ENCODE data around the gene EIF6.
"Not testable (repeated sequence)": the region's sequence is repeated elsewhere in the genome, so short reads cannot be mapped to it uniquely, and the experiment has no call there.

Gene EIF6

DNA sequence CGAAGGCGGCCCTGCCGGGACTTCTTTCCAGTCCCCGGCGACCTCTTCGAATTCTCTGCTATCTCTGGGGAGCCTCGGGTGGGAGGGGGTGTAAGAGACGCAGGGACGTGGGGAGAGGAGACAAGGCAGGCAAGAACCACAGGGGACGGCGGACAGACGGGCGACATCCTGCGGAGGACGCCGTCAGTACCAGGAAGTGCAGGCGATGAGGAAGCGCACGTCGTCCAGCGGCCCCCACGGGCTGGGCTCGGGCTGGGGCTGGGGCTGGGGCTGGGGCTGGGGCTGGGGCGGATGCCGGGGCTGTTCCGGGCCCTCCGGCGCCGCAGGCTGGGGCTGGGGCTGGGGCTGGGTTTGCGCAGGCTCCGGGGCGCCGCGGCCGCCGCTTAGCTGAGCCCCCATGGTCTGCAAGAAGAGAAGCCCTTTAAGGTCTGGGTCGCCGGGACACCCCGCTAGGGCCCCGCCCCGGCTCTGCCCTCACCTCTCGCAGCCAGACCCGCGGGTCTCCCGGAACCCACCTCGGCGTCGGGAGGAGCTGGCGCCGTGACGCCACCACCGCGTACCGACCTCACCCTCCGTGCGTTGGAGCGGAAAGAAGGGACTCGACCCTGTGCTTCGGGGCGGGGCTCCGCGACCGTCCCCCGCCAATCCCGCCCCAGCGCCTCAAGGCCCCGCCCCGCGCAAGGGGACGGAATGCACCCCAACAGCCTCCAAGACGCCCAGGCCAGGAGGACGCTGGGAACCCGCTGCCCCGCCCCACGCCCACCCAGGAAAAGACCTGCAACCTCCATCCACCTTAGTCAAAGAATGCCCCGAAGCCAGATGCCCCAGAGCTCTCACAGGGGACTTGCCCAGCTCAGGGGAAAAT lies 6.8 kb downstream of the EIF6 start, which contains the start of gene MMP24OS:
TSS of gene MMP24OS (minus strand) at position 592 of the 865 bp plus-strand sequence. CDS start at position 399, 193 bp downstream.
- peak; percentile 96 for DNase-seq (ENCODE audit: low read depth)

GRCh38 chr20:35277127-35277526 lies 7.4 kb downstream of the EIF6 start:
- DNase-seq (ENCODE audit: low read depth), result no peak

GRCh38 chr20:35276408-35276807 lies 8.2 kb downstream of the EIF6 start:
- DNase-seq (ENCODE audit: low read depth), result no peak

GRCh38 chr20:35275741-35276251 lies 8.8 kb downstream of the EIF6 start:
- DNase-seq (ENCODE audit: low read depth), result no peak

- no peak for DNase-seq (ENCODE audit: low read depth)
These were observed 10.1 kb downstream of the EIF6 start for GRCh38 chr20:35274172-35275092.

DNA sequence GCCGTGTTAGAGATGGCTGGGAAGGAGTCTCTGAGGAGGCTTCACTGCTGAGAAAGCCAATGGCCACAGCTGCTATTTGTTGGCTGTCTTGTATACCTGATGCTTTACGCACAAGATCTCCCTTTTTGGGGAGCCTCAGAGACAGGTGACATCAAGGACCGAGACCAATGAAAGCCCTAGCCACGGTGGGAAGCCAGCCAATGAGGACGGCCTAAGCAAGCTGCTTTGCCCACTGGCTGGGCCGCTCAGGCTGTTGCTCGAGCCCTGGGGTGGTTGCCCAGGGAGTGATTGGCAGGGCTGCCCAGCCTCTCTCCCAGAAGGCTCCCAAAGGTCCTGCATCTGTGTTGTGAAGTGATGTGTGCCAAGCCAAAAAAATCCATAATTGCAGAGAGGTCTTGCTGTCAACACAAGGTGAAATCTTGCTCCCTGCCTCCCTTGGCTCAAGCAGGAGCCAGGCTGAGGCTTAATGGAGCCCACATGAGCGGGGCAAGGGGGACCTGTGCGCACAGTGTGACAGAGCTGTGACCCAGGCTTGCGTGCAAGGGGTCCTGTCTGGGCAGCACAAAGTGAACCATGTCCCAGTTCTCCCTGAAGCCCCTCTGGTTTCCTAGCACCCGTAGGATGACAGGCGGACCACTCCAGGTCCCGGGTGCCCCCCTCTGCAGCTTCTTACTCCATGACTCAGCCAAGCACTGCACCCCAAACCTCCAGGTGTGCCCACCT lies 11.0 kb downstream of the EIF6 start:
- DNase-seq (ENCODE audit: low read depth), result no peak

GRCh38 chr20:35271904-35272303 lies 12.7 kb downstream of the EIF6 start:
- peak; percentile 69 for DNase-seq (ENCODE audit: low read depth)

GRCh38 chr20:35271073-35271882 lies 13.3 kb downstream of the EIF6 start:
- no peak for DNase-seq (ENCODE audit: low read depth)

DNA sequence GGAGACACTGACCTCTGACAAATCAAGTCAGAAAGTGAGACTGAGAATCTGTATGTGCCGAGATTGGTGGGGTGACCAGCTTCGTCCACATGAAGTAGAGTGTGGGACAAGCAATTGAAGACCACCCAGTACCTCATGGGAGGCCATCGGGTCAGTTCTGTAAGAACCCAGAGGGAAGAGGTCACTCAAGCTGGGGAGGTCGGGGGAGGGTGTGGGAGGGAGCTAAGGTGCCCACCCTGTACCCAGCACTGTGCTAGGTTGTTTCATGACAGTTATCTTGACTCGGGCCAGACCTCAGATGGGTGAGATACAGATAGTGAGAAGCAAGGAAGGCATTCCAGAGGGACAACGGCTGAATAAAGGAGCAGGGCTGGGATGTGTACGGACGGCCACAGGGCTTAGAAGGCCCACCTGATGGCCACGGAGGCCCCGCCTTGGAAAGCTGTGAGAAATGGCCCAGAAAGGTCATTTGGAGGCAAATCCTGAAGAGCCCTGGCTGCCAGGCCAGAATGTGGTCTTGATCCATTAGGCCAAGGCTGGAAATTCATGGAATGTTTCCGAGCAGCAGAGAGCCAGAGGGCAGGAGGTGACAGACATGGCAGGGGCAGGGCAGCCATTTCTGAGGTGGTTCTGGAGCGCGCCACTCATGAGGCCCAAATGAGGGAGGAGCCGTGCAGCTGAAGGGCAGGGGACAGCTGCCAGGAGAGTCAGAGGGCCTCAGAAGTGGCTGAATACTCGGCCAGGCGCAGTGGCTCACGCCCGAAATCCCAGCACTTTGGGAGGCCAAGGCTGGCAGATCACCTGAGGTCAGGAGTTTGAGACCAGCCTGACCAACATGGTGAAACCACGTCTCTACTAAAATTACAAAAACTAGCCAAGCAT lies 14.3 kb downstream of the EIF6 start:
- no peak for DNase-seq (ENCODE audit: low read depth)

- DNase-seq (ENCODE audit: low read depth), result peak; percentile 82
These were observed 15.4 kb downstream of the EIF6 start for GRCh38 chr20:35269055-35269781.

DNA sequence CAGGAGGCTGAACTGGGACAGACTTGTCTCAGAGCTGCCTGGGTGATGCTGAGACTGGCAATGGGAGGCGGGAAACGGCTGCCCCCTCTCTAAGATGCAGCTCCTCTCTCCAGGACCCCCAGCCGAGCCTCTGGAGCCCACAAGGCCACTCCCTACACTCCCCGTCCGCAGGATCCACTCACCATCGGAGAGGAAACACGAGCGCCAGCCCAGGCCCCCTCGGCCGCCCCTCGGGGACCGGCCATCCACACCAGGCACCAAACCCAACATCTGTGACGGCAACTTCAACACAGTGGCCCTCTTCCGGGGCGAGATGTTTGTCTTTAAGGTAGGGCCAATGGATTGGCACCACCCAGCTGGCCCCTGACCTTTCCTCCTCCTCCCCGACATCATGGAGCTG lies 17.5 kb downstream of the EIF6 start:
- no peak for DNase-seq (ENCODE audit: low read depth)

DNA sequence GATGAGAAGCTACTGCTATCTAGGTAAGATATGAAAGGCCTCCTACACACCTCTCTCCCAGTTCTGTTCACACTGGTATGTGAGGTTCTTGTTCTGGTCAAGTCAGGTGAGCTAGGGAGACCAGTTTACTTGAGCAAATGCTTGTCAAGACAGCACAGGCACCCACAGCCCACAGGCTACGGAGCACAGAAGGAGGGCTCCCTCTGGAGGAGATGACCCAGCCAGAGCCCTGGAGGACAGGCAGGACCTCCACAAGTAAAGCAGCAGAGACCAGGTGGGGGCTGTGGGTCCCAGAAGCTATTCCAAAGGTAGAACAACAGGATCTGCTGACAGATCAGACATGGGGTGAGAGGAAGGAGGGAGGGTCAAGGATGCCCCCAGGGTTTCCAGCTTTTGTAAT lies 19.8 kb downstream of the EIF6 start:
- DNase-seq (ENCODE audit: low read depth), result peak; percentile 59

GRCh38 chr20:35263532-35264341 lies 20.8 kb downstream of the EIF6 start:
- no peak for DNase-seq (ENCODE audit: low read depth)

DNA sequence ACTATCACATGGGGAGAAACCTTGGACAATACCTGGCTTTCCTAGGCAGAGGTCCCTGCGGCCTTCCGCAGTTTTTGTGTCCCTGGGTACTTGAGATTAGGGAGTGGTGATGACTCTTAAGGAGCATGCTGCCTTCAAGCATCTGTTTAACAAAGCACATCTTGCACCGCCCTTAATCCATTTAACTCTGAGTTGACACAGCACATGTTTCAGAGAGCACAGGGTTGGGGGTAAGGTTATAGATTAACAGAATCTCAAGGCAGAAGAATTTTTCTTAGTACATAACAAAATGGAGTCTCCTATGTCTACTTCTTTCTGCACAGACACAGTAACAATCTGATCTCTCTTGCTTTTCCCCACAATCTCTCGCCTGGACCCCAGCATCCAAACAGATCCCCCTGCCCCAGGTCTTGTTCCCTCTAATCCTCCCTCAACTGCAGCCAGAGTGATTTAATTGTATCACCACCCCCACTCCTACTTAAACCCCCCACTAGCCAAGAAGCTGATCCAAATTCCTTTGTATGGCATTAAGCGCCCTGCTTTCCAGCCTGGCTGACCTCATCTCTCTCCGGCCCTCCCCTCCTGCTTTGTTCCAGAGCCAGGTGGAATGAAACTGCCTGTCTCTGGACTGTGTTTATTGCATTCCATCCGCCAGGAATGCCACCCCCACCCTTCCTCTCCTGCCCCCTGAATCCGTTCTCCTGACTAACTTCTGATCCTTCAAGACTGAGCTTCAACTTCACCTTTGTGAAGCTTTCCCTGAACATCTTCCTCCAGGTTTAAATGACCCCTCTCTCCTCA lies 21.6 kb downstream of the EIF6 start:
- DNase-seq (ENCODE audit: low read depth), result peak; percentile 72

DNA sequence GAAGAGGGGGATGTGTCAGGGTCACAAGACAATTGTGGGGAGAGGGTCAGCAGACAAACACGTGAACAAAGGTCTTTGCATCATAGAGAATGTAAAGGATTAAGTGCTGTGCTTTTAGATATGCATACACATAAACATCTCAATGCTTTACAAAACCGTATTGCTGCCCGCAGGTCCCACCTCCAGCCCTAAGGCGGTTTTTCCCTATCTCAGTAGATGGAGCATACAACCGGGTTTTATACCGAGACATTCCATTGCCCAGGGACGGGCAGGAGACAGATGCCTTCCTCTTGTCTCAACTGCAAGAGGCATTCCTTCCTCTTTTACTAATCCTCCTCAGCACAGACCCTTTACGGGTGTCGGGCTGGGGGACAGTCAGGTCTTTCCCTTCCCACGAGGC lies 22.3 kb downstream of the EIF6 start:
- DNase-seq (ENCODE audit: low read depth), result not testable (repeated sequence)

- no peak for DNase-seq (ENCODE audit: low read depth)
These were observed 24.1 kb downstream of the EIF6 start for GRCh38 chr20:35260426-35260825.

DNA sequence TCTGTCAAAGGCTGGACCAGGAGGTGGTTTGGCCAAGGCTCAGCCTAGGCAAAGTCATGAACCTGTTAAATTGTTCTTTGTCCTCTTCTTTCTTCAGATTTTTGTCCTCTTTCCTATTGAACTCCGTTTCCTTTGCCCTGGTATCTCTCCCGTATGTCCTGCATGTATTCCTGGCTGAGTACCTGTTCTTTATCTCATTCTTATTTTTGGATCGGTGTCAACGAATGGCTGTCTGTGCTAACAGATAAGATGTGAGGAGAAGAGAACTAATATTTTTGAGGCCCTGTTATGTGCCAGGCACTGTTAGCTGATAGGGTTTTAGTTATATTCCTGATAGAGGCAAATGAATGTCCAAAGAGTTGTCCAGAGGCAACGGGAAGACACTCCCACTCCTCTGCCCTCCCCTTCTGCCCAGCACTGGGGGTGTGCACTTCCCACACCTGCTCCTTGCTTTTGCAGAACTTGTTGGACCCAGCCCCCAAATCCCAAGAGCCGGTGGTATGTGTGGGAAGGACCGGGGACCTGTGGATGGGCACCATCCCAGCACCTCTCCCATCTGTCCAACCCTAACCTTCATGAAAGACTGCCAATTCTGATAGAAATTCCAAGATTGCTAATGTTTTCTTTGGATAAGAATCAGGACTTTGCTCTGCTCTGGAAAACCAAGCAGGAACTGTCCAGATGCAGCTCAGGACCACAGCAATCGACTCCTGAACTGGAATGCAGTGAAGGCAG lies 27.2 kb downstream of the EIF6 start:
- no peak for DNase-seq (ENCODE audit: low read depth)

Data from ELR (cell line).